Karpas-422 (cell line): ENCODE results near the gene MDGA2. TPM values are rescaled to one million over a fixed set of nuclear protein-coding genes. Genes with fewer than 3 reads are reported as not detected.
"Not testable (repeated sequence)": the region's sequence is repeated elsewhere in the genome, so short reads cannot be mapped to it uniquely, and the experiment has no call there.

Experiments used
- DNase-seq: peaks from one replicate; pipeline ENCODE4 v3.0.0-alpha.2; 2015
- H2AFZ ChIP-seq: fragments of 200-600 bp; sonication (generic); 2 replicates; pipeline ENCODE4 v1.6.1; 2014; ENCODE audit warnings: antibody characterized with exemption, low read length, mixed read lengths
- H3K27ac ChIP-seq: fragments of 200-600 bp; sonication (generic); 2 replicates; pipeline ENCODE4 v1.5.1; 2014; ENCODE audit warnings: mild to moderate bottlenecking, low read length, moderate library complexity
- H3K27me3 ChIP-seq: fragments of 200-600 bp; sonication (generic); 2 replicates; pipeline ENCODE4 v1.6.1; 2014; ENCODE audit warnings: low read length, mixed read lengths
- H3K36me3 ChIP-seq: fragments of 200-600 bp; sonication (generic); 2 replicates; pipeline ENCODE4 v1.6.1; 2014; ENCODE audit warnings: low read length, mixed read lengths; ENCODE audit not compliant: insufficient read depth
- H3K4me1 ChIP-seq: fragments of 200-600 bp; sonication (generic); 2 replicates; pipeline ENCODE4 v1.6.1; 2014; ENCODE audit warnings: mild to moderate bottlenecking, low read length, mixed read lengths
- H3K4me2 ChIP-seq: fragments of 200-600 bp; sonication (generic); 2 replicates; pipeline ENCODE4 v1.6.1; 2014; ENCODE audit warnings: low read length, low read depth, mild to moderate bottlenecking; ENCODE audit not compliant: poor library complexity, severe bottlenecking
- H3K4me3 ChIP-seq: fragments of 200-600 bp; sonication (generic); 2 replicates; pipeline ENCODE4 v1.5.1; 2014; ENCODE audit warnings: mild to moderate bottlenecking, antibody characterized with exemption, low read length, mixed read lengths
- H3K79me2 ChIP-seq: fragments of 200-600 bp; sonication (generic); 2 replicates; pipeline ENCODE4 v1.6.1; 2014; ENCODE audit warnings: mild to moderate bottlenecking, low read length, mixed read lengths
- H3K9ac ChIP-seq: fragments of 200-600 bp; sonication (generic); 2 replicates; pipeline ENCODE4 v1.6.0; 2014; ENCODE audit warnings: low read length
- H3K9me2 ChIP-seq: fragments of 200-600 bp; sonication (generic), shearing (Covaris generic); replicated peaks from 2 replicates; pipeline ENCODE4 v1.6.0; 2014; ENCODE audit warnings: mild to moderate bottlenecking, low read length, moderate library complexity; ENCODE audit not compliant: insufficient read depth
- H3K9me3 ChIP-seq: fragments of 300-700, 200-600 bp; sonication (generic); 2 replicates; pipeline ENCODE4 v1.6.1; 2014; ENCODE audit warnings: low read length, mixed read lengths
- H4K20me1 ChIP-seq: fragments of 200-600 bp; sonication (generic); 2 replicates; pipeline ENCODE4 v1.6.1; 2014; ENCODE audit warnings: mild to moderate bottlenecking, antibody characterized with exemption, low read length, low read depth; ENCODE audit not compliant: insufficient read depth
- total RNA-seq: library from RNA; depleted of rRNA; stranded (reverse); fragments of >200 nt; shearing (Covaris generic); gene quantifications from 2 replicates; pipeline ENCODE4 v1.2.3, GENCODE V29; 2014; ENCODE audit warnings: low replicate concordance

MDGA2 gene
- total RNA-seq, 1 experiment from 2014 or later: not detected

- H3K4me3 ChIP-seq: no peak overlapping the region
- no peak for DNase-seq
Measured at GRCh38 chr14:46988312-46988711, 687.1 kb downstream of the MDGA2 start.

GRCh38 chr14:46985529-46986380, 689.6 kb downstream of the MDGA2 start:
- DNase-seq: no peak
- Histone ChIP-seq H3K36me3 (no peaks in the 10 kb centered on the region), H3K9me2 (no peaks in the 10 kb centered on the region), H3K27ac (no peak overlapping the region), H3K9ac (no peak overlapping the region), H2AFZ (no peak overlapping the region), H3K79me2 (no peaks in the 10 kb centered on the region), H3K4me1 (no peaks in the 10 kb centered on the region), H3K4me2 (no peak overlapping the region), H3K27me3 (no peaks in the 10 kb centered on the region), H4K20me1 (no peaks in the 10 kb centered on the region), H3K4me3 (no peak overlapping the region), H3K9me3 (peaks cover 60% of the 10 kb centered on the region)

More at GRCh38 chr14:46988312-46988711, 687.1 kb downstream of the MDGA2 start:
- Histone ChIP-seq H3K79me2 (no peaks in the 10 kb centered on the region), H3K27me3 (no peaks in the 10 kb centered on the region), H3K4me1 (no peaks in the 10 kb centered on the region), H3K9me3 (peaks cover 71% of the 10 kb centered on the region), H3K9ac (no peak overlapping the region), H2AFZ (no peak overlapping the region), H3K4me2 (no peak overlapping the region), H4K20me1 (no peaks in the 10 kb centered on the region), H3K9me2 (no peaks in the 10 kb centered on the region), H3K27ac (no peak overlapping the region), H3K36me3 (no peaks in the 10 kb centered on the region)

- Histone ChIP-seq H3K4me1 (no peaks in the 10 kb centered on the region), H3K4me2 (no peak overlapping the region)
Measured at GRCh38 chr14:46973295-46973694, 702.1 kb downstream of the MDGA2 start.

DNA sequence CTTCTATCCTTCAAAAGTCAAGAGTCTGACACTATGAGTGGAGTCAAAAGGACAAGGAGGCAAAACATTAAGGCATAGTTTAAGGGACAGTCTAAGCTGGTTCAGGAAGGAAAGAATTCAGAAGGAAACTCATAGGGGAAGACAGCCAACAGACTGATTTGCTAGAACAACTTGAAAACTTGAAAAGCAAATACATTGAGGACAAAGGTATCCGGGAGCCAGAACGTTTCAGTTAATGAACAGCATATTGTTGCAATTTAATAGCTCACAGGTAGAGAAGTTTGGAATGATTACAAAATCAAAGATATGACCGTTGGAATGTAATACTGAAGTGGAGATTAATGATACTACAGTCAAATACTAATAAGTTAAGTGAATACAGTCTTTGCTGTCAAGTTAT, 711.0 kb downstream of the MDGA2 start:
- Histone ChIP-seq H3K4me1 (no peaks in the 10 kb centered on the region), H3K36me3 (no peaks in the 10 kb centered on the region), H3K4me2 (no peak overlapping the region), H3K27ac (no peak overlapping the region), H4K20me1 (no peaks in the 10 kb centered on the region), H3K79me2 (no peaks in the 10 kb centered on the region), H3K4me3 (no peak overlapping the region), H3K9me2 (no peaks in the 10 kb centered on the region), H2AFZ (no peak overlapping the region), H3K27me3 (no peaks in the 10 kb centered on the region), H3K9ac (no peak overlapping the region), H3K9me3 (peaks cover 48% of the 10 kb centered on the region)
- no peak for DNase-seq

More at GRCh38 chr14:46973295-46973694, 702.1 kb downstream of the MDGA2 start:
- H3K9ac ChIP-seq: no peak overlapping the region
- no peaks in the 10 kb centered on the region for H3K9me2 ChIP-seq
- H3K79me2 ChIP-seq: no peaks in the 10 kb centered on the region
- H3K4me3 ChIP-seq: no peak overlapping the region
- no peaks in the 10 kb centered on the region for H3K27me3 ChIP-seq
- no peaks in the 10 kb centered on the region for H4K20me1 ChIP-seq
- no peak for DNase-seq
- no peaks in the 10 kb centered on the region for H3K36me3 ChIP-seq
- peaks cover 52% of the 10 kb centered on the region for H3K9me3 ChIP-seq
- no peak overlapping the region for H2AFZ ChIP-seq
- H3K27ac ChIP-seq: no peak overlapping the region

GRCh38 chr14:46951103-46951502, 724.3 kb downstream of the MDGA2 start:
- no peak for DNase-seq
- Histone ChIP-seq H3K79me2 (no peaks in the 10 kb centered on the region), H3K4me1 (no peaks in the 10 kb centered on the region), H3K9me3 (peaks cover 68% of the 10 kb centered on the region), H3K9me2 (no peaks in the 10 kb centered on the region), H3K27me3 (no peaks in the 10 kb centered on the region), H3K9ac (no peak overlapping the region), H3K27ac (no peak overlapping the region), H2AFZ (no peak overlapping the region), H4K20me1 (no peaks in the 10 kb centered on the region), H3K36me3 (no peaks in the 10 kb centered on the region), H3K4me3 (no peak overlapping the region), H3K4me2 (no peak overlapping the region)

DNA sequence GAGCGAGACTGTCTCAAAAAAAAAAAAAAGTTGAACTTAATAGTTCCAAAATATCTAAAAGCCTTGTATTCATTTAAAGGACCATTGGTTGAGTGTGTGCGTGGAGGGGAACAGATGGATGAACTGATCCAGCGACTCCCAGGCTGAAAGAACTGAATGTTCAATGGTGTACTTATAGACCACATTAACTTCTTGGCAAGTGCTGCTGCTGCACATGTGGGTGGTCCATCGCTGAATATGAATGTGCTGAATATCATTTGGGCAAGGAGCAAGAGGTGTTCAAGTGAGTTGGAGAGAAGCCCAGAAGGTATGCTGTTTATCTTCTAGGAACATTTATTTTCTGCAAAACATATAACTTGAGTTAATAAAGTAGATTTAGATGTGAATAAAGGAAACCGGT, 734.8 kb downstream of the MDGA2 start:
- no peak overlapping the region for H3K4me2 ChIP-seq
- no peaks in the 10 kb centered on the region for H3K27me3 ChIP-seq
- peaks cover 66% of the 10 kb centered on the region for H3K9me3 ChIP-seq
- H3K27ac ChIP-seq: no peak overlapping the region
- H3K4me3 ChIP-seq: no peak overlapping the region
- no peaks in the 10 kb centered on the region for H3K36me3 ChIP-seq
- H3K4me1 ChIP-seq: no peaks in the 10 kb centered on the region
- H4K20me1 ChIP-seq: no peaks in the 10 kb centered on the region
- H2AFZ ChIP-seq: no peak overlapping the region
- no peak for DNase-seq
- no peaks in the 10 kb centered on the region for H3K9me2 ChIP-seq
- no peaks in the 10 kb centered on the region for H3K79me2 ChIP-seq
- no peak overlapping the region for H3K9ac ChIP-seq

- no peak for DNase-seq
Measured at GRCh38 chr14:46920542-46920941, 754.9 kb downstream of the MDGA2 start.

GRCh38 chr14:46915539-46915938, 759.9 kb downstream of the MDGA2 start:
- H3K4me3 ChIP-seq, H3K27me3 ChIP-seq, H3K27ac ChIP-seq, H4K20me1 ChIP-seq, DNase-seq, H3K36me3 ChIP-seq, H3K4me1 ChIP-seq, H3K9ac ChIP-seq, H3K79me2 ChIP-seq, H3K9me2 ChIP-seq, H3K4me2 ChIP-seq, H2AFZ ChIP-seq: not testable (repeated sequence)
- peaks cover 46% of the 10 kb centered on the region for H3K9me3 ChIP-seq

More at GRCh38 chr14:46920542-46920941, 754.9 kb downstream of the MDGA2 start:
- Histone ChIP-seq H4K20me1 (no peaks in the 10 kb centered on the region), H3K36me3 (no peaks in the 10 kb centered on the region), H3K9ac (no peak overlapping the region), H3K4me2 (no peak overlapping the region), H3K27me3 (no peaks in the 10 kb centered on the region), H2AFZ (no peak overlapping the region), H3K4me1 (no peaks in the 10 kb centered on the region), H3K9me2 (no peaks in the 10 kb centered on the region), H3K79me2 (no peaks in the 10 kb centered on the region), H3K4me3 (no peak overlapping the region), H3K27ac (no peak overlapping the region), H3K9me3 (peaks cover 21% of the 10 kb centered on the region)
